ENCODE data around the gene TEKT4. TPM values are rescaled to one million over a fixed set of nuclear protein-coding genes. Genes with fewer than 3 reads are reported as not detected.
"Not testable (repeated sequence)": the region's sequence is repeated elsewhere in the genome, so short reads cannot be mapped to it uniquely, and the experiment has no call there.

The TEKT4 gene
- total and polyA plus RNA-seq, 2 of the 13 experiments (the other 11 are each of a cell fraction or from before 2014, with no cell fraction given), result not detected

GRCh38 chr2:94877129-94877528 is 5.9 kb downstream of the TEKT4 start:
- no peak for DNase-seq (ENCODE audit: low spot score)
- H3K9me3 ChIP-seq (ENCODE audit: low read length), result no peaks in the 10 kb centered on the region
- intact Hi-C loops (cut with micrococcal nuclease; ENCODE audit: unreplicated experiment) (no loop called here), in situ Hi-C loops (cut with HindIII; ENCODE audit: extremely low pct_ligation_motif_present, low pct_unique_long_range_greater_than_20kb) (no loop called here)
- BruUV-seq (replicated peaks), result no TSS peak
- no peak for FAIRE-seq
- no peak overlapping the region for H3K4me2 ChIP-seq (ENCODE audit: low read depth, low read length)
- H3K27ac ChIP-seq (ENCODE audit: extremely low read length, insufficient read depth, low read length), result no peak overlapping the region
- no peak overlapping the region for H3K4me3 ChIP-seq (replicated peaks in 1 of 3; ENCODE audit: insufficient read depth in 1 of 3, low read depth in 2 of 3, low read length in 3 of 3)
- ChIA-PET POLR2A (no interaction called here), CTCF (ENCODE audit: low intra/inter-chr PET ratio, low total read pairs) (no interaction called here)
- no peak overlapping the region for H3K9ac ChIP-seq (ENCODE audit: insufficient read depth, low read depth, low read length)
- H3K79me2 ChIP-seq (ENCODE audit: insufficient read depth, low read length), result no peaks in the 10 kb centered on the region
- H3K36me3 ChIP-seq (replicated peaks in 1 of 2; ENCODE audit: control insufficient read depth in 1 of 2, insufficient read depth in 2 of 2, low read length in 2 of 2), result no peaks in the 10 kb centered on the region
- H3K4me1 ChIP-seq (ENCODE audit: insufficient read depth, low read length), result no peaks in the 10 kb centered on the region
- peaks cover 6 to 24% of the 10 kb centered on the region in 2 experiments; a peak in 4 of 5 replicates for H3K27me3 ChIP-seq (ENCODE audit: control insufficient read depth in 1 of 2, insufficient read depth in 2 of 2, low read length in 2 of 2)
- no peak overlapping the region for H2AFZ ChIP-seq (ENCODE audit: low read length)
- ATAC-seq, result no peak
- H4K20me1 ChIP-seq (ENCODE audit: insufficient read depth, low read length), result peaks cover 10% of the 10 kb centered on the region; the same call in 1 of the 2 replicates
- WGBS (ENCODE audit: low lambda C conversion rate), result 3% methylated on average over 3 of the region's 5 CpGs
- TF ChIP-seq MYC (CRISPR knock-in tag; IDR thresholded peaks at IDR 0.05; ENCODE audit: borderline replicate concordance) (no peak), GTF3A (CRISPR knock-in tag; conservative IDR thresholded peaks at IDR 0.05) (no peak), MAZ (IDR thresholded peaks at IDR 0.05; ENCODE audit: borderline replicate concordance, low read depth, low read length) (no peak), MAZ (CRISPR knock-in tag; IDR thresholded peaks at IDR 0.05; ENCODE audit: low read depth) (no peak)

- ATAC-seq; H3K36me3 ChIP-seq (replicated peaks in 1 of 2; ENCODE audit: control insufficient read depth in 1 of 2, insufficient read depth in 2 of 2, low read length in 2 of 2); H3K27me3 ChIP-seq (ENCODE audit: control insufficient read depth in 1 of 2, insufficient read depth in 2 of 2, low read length in 2 of 2); H3K9me3 ChIP-seq (ENCODE audit: low read length); H4K20me1 ChIP-seq (ENCODE audit: insufficient read depth, low read length); H3K4me1 ChIP-seq (ENCODE audit: insufficient read depth, low read length); H3K4me2 ChIP-seq (ENCODE audit: low read depth, low read length); in situ Hi-C loops (cut with HindIII; ENCODE audit: extremely low pct_ligation_motif_present, low pct_unique_long_range_greater_than_20kb); CTCF ChIA-PET (ENCODE audit: low intra/inter-chr PET ratio, low total read pairs); DNase-seq (ENCODE audit: low spot score); FAIRE-seq; BruUV-seq (replicated peaks); H3K27ac ChIP-seq (ENCODE audit: extremely low read length, insufficient read depth, low read length); H2AFZ ChIP-seq (ENCODE audit: low read length); H3K9ac ChIP-seq (ENCODE audit: insufficient read depth, low read depth, low read length); POLR2A ChIA-PET; H3K79me2 ChIP-seq (ENCODE audit: insufficient read depth, low read length); H3K4me3 ChIP-seq (replicated peaks in 1 of 3; ENCODE audit: insufficient read depth in 1 of 3, low read depth in 2 of 3, low read length in 3 of 3); intact Hi-C loops (cut with micrococcal nuclease; ENCODE audit: unreplicated experiment): not testable (repeated sequence)
- 9% methylated on average over 6 of the region's 7 CpGs for WGBS (ENCODE audit: low lambda C conversion rate)
Observed at GRCh38 chr2:94878575-94878974, 7.3 kb downstream of the TEKT4 start.

All from HepG2 (cell line).